Neural cell (in vitro differentiated cells): ENCODE data around the gene EMILIN1. TPM values are rescaled to one million over a fixed set of nuclear protein-coding genes. Genes with fewer than 3 reads are reported as not detected.

ENCODE experiments used
- H2AFZ ChIP-seq: fragments of 200-600, 300-800 bp; sonication (generic), shearing (Covaris generic); 2 replicates; pipeline ENCODE4 v1.6.0; 2014; ENCODE audit warnings: low read depth, mild to moderate bottlenecking, antibody characterized with exemption, low read length, moderate library complexity
- H3F3A ChIP-seq: fragments of 200-600 bp; shearing (Covaris generic); 2 replicates; pipeline ENCODE4 v1.6.1; 2016; ENCODE audit warnings: mild to moderate bottlenecking, moderate library complexity, mixed read lengths, antibody characterized with exemption, low read length; ENCODE audit not compliant: insufficient read depth, poor library complexity, severe bottlenecking
- H3K27ac ChIP-seq: fragments of 200-600, 300-800 bp; sonication (generic), shearing (Covaris generic); 2 replicates; pipeline ENCODE4 v1.5.1; 2014; ENCODE audit warnings: mild to moderate bottlenecking, low read length, moderate library complexity
- H3K27me3 ChIP-seq: fragments of 300-800, 200-600 bp; sonication (generic), shearing (Covaris generic); 2 replicates; pipeline ENCODE4 v1.6.0; 2014; ENCODE audit warnings: mild to moderate bottlenecking, low read depth, low read length, moderate library complexity; ENCODE audit not compliant: insufficient read depth
- H3K36me3 ChIP-seq: fragments of 300-800, 200-600 bp; sonication (generic), shearing (Covaris generic); 2 replicates; pipeline ENCODE4 v1.5.1; 2014; ENCODE audit warnings: mild to moderate bottlenecking, antibody characterized with exemption, low read length, moderate library complexity; ENCODE audit not compliant: insufficient read depth
- H3K4me2 ChIP-seq: fragments of 300-800, 200-600 bp; sonication (generic), shearing (Covaris generic); 2 replicates; pipeline ENCODE4 v1.6.0; 2014; ENCODE audit warnings: mild to moderate bottlenecking, low read length
- H3K4me3 ChIP-seq: fragments of 300-800, 200-600 bp; sonication (generic), shearing (Covaris generic); 2 replicates; pipeline ENCODE4 v1.5.1; 2014; ENCODE audit warnings: mild to moderate bottlenecking, low read length, moderate library complexity
- H3K79me2 ChIP-seq: fragments of 200-600 bp; shearing (Covaris generic); replicated peaks from 2 replicates; pipeline ENCODE4 v1.6.0; 2014; ENCODE audit warnings: mild to moderate bottlenecking, low read length, moderate library complexity; ENCODE audit not compliant: insufficient read depth
- H3K9ac ChIP-seq: fragments of 300-800, 200-600 bp; sonication (generic), shearing (Covaris generic); 2 replicates; pipeline ENCODE4 v1.6.1; 2016; ENCODE audit warnings: mild to moderate bottlenecking, low read length, mixed read lengths
- H3K9me2 ChIP-seq: fragments of 200-600 bp; shearing (Covaris generic); 2 replicates; pipeline ENCODE4 v1.6.1; 2016; ENCODE audit warnings: mild to moderate bottlenecking, low read length, mixed read lengths; ENCODE audit not compliant: insufficient read depth
- H3K9me3 ChIP-seq: fragments of 200-600, 300-800 bp; sonication (generic), shearing (Covaris generic); 2 replicates; pipeline ENCODE4 v1.6.1; 2016; ENCODE audit warnings: mild to moderate bottlenecking, mixed run types, low read length, moderate library complexity, mixed read lengths
- H4K20me1 ChIP-seq: fragments of 200-600 bp; shearing (Covaris generic); 2 replicates; pipeline ENCODE4 v1.6.1; 2016; ENCODE audit warnings: mild to moderate bottlenecking, mixed run types; ENCODE audit not compliant: insufficient read depth
- CTCF ChIP-seq: fragments of 450-650 bp; IDR thresholded peaks from 2 replicates; pipeline ENCODE4 v1.5.1; 2014; ENCODE audit warnings: antibody characterized with exemption, mild to moderate bottlenecking, moderate library complexity; ENCODE audit not compliant: poor library complexity, severe bottlenecking
- EP300 ChIP-seq: fragments of 450-650 bp; conservative IDR thresholded peaks from 2 replicates; pipeline ENCODE4 v1.6.1; 2014; ENCODE audit warnings: antibody characterized with exemption, mild to moderate bottlenecking, moderate library complexity; ENCODE audit not compliant: poor library complexity, severe bottlenecking
- EZH2 ChIP-seq: fragments of 200-600, 300-800 bp; shearing (Covaris generic), sonication (generic); IDR thresholded peaks from 2 replicates; pipeline ENCODE4 v1.6.1; 2014; ENCODE audit warnings: antibody characterized with exemption, low read length, borderline replicate concordance, mild to moderate bottlenecking; ENCODE audit not compliant: insufficient read depth, poor library complexity, severe bottlenecking
- MXI1 ChIP-seq: fragments of 450-650 bp; conservative IDR thresholded peaks from 2 replicates; pipeline ENCODE4 v1.6.1; 2014; ENCODE audit warnings: antibody characterized with exemption, mild to moderate bottlenecking; ENCODE audit not compliant: poor library complexity, severe bottlenecking
- POLR2AphosphoS5 ChIP-seq: IDR thresholded peaks from 2 replicates; pipeline ENCODE4 v1.6.1; 2012
- RAD21 ChIP-seq: fragments of 450-650 bp; conservative IDR thresholded peaks from 2 replicates; pipeline ENCODE4 v1.6.1; 2014; ENCODE audit warnings: antibody characterized with exemption, mild to moderate bottlenecking, moderate library complexity
- REST ChIP-seq: IDR thresholded peaks from 2 replicates; pipeline ENCODE4 v1.6.1; 2012; ENCODE audit warnings: borderline replicate concordance
- SMC3 ChIP-seq: fragments of 450-650 bp; conservative IDR thresholded peaks from 2 replicates; pipeline ENCODE4 v1.6.1; 2014; ENCODE audit warnings: antibody characterized with exemption, mild to moderate bottlenecking, moderate library complexity; ENCODE audit not compliant: poor library complexity
- TAF1 ChIP-seq: IDR thresholded peaks from 2 replicates; pipeline ENCODE4 v1.6.1; 2012; ENCODE audit warnings: low read depth
- polyA plus RNA-seq: library from polyadenylated mRNA; depleted of rRNA; stranded (reverse); fragments of >200 nt; gene quantifications from 2 replicates; pipeline ENCODE4 v1.2.3, GENCODE V29; 2014

EMILIN1 gene
- polyA plus RNA-seq, 1 donor from 2014 or later: 1.3 TPM

- Histone ChIP-seq H3K4me3 (no peak overlapping the region), H3K4me2 (no peak overlapping the region), H3K27me3 (peaks cover 10% of the 10 kb centered on the region), H3K9me3 (no peaks in the 10 kb centered on the region), H3K36me3 (no peaks in the 10 kb centered on the region), H3K9ac (no peak overlapping the region), H4K20me1 (no peaks in the 10 kb centered on the region), H3K79me2 (no peaks in the 10 kb centered on the region), H3K9me2 (no peaks in the 10 kb centered on the region), H3K27ac (no peak overlapping the region), H2AFZ (no peak overlapping the region), H3F3A (no peaks in the 10 kb centered on the region)
- TF ChIP-seq SMC3 (no peak), CTCF (no peak), POLR2AphosphoS5 (no peak), REST (no peak), MXI1 (no peak), EP300 (no peak), TAF1 (no peak)
These were observed 6.1 kb downstream of the EMILIN1 start for GRCh38 chr2:27084297-27085061.

- Histone ChIP-seq H3K27ac (no peak overlapping the region), H3K9ac (peak overlapping the region; percentile 83)
These were observed 6.8 kb downstream of the EMILIN1 start for GRCh38 chr2:27085062-27085672.

More at GRCh38 chr2:27085062-27085672, 6.8 kb downstream of the EMILIN1 start:
- no peaks in the 10 kb centered on the region for H4K20me1 ChIP-seq
- TF ChIP-seq EP300 (no peak), EZH2 (no peak), RAD21 (no peak), MXI1 (no peak), TAF1 (no peak), REST (no peak), POLR2AphosphoS5 (no peak), CTCF (no peak)
- H3K4me3 ChIP-seq: peak overlapping the region; percentile 80
- H2AFZ ChIP-seq: no peak overlapping the region
- no peaks in the 10 kb centered on the region for H3K9me3 ChIP-seq
- peak overlapping the region; percentile 59 for H3K4me2 ChIP-seq
- H3K79me2 ChIP-seq: no peaks in the 10 kb centered on the region
- no peaks in the 10 kb centered on the region for H3K9me2 ChIP-seq
- peaks cover 10% of the 10 kb centered on the region for H3K27me3 ChIP-seq
- no peaks in the 10 kb centered on the region for H3F3A ChIP-seq
- H3K36me3 ChIP-seq: no peaks in the 10 kb centered on the region
